Motor neuron (in vitro differentiated cells): ENCODE data around the gene MED13L. TPM values are rescaled to one million over a fixed set of nuclear protein-coding genes. Genes with fewer than 3 reads are reported as not detected.

ENCODE experiments used
- ATAC-seq, 8 experiments: fragments of 200-7000 bp; cut with Tn5 transposase; replicated peaks in 6 of 8; 2 replicates each; pipeline ENCODE4 v1.8.0; 2021; ENCODE audit warnings: mild to moderate bottlenecking in 8 of 8, moderate library complexity in 8 of 8
- H3K27ac ChIP-seq, 2 donors: fragments of 250-450 bp; sonication (Bioruptor Pico); 2 replicates each; pipeline ENCODE4 v1.9.0; 2021; ENCODE audit warnings: antibody characterized with exemption in 2 of 2, mild to moderate bottlenecking in 2 of 2, moderate library complexity in 1 of 2
- H3K4me1 ChIP-seq, 2 donors: fragments of 250-450 bp; sonication (Bioruptor Pico); replicated peaks in 1 of 2; 2 replicates each; pipeline ENCODE4 v1.6.1; 2021; ENCODE audit warnings: antibody characterized with exemption in 2 of 2, mild to moderate bottlenecking in 2 of 2, moderate library complexity in 1 of 2
- H3K4me3 ChIP-seq, 5 donors: fragments of 250-450 bp; sonication (Bioruptor Pico); 2 replicates each; pipeline ENCODE4 v1.9.0; 2021; ENCODE audit warnings: antibody characterized with exemption in 5 of 5, mild to moderate bottlenecking in 5 of 5, moderate library complexity in 4 of 5
- WGBS, 10 experiments: fragments of 450-650 bp; shearing (Covaris generic); methylation state at CpG; one replicate each; pipeline ENCODE4 v1.0.0; 2022; 5-methylcytosine and 5-hydroxymethylcytosine counted together
- in situ Hi-C, 9 experiments: fragments of 400-800 bp; cut with MboI; loops; one replicate each; pipeline ENCODE4 v1.15.0; 2021; ENCODE audit warnings: low sequenced_read_pairs in 9 of 9, low pct_unique_long_range_greater_than_20kb in 2 of 9; ENCODE audit not compliant: unreplicated experiment in 9 of 9
- total RNA-seq, 8 experiments: library from RNA; unstranded; fragments of 300-600 nt; gene quantifications; 2 replicates each; pipeline versions ENCODE4 v1.2.3 to v1.2.4, GENCODE V29; 2022

The MED13L gene
- total RNA-seq, 8 experiments from 2014 or later, result 40.5 to 90.5 (median 66.7) TPM

GRCh38 chr12:115947696-115948062 lies 329.8 kb downstream of the MED13L start:
- in situ Hi-C loops, result no loop called here

DNA sequence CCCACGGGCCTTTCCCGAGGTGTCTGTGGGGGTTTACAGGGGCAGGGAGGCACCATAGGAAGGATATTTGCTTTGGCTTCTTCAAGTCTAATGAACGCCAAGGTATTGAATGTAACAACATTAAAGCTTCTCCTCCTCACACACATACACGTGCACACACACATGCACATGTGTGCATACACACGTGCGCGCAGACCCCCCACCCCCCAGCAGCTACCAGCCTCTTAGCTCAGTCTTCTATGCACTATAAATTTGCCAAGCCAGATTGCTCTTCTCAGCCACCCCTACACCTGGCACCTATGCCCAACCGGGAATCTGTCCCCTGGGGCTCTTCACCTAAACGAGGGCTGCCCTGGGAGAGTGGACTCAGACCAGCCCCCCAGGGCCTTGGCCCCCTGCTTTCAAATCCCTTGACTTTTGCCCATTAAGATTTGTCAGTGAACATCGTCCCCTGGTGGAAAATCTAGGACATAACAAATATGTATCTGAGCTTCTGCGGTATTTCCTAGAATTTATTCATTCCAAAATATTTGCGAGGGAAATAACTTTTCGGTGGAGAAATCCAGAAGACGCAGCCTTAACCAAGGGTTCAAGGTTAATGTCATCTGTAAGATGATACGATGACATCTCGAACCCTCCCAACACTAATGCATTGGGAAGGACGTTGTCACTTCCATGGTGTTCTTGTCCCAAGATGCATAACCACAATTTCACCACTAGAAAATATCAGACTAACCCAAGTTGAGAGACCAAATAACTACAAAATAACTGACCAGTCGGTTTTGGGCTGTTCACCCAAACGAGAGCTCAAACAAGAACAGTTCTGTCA lies 330.4 kb downstream of the MED13L start:
- no peak for ATAC-seq
- Histone ChIP-seq H3K27ac (no peak overlapping the region), H3K4me3 (no peak overlapping the region), H3K4me1 (no peaks in the 10 kb centered on the region)
- 45 to 96% (median 85%) methylated on average over 5 to 13 of the region's 19 CpGs; no CpG with 5 or more reads in 2 of the 10 experiments for whole genome bisulfite sequencing, 10 experiments
- in situ Hi-C loops, result no loop called here

More at GRCh38 chr12:115947696-115948062, 329.8 kb downstream of the MED13L start:
- Histone ChIP-seq H3K4me1 (no peaks in the 10 kb centered on the region), H3K27ac (no peak overlapping the region), H3K4me3 (no peak overlapping the region)
- 17 to 87% (median 72%) methylated on average over 1 to 11 of the region's 12 CpGs; no CpG with 5 or more reads in 2 of the 10 experiments for WGBS, 10 experiments
- no peak for ATAC-seq

DNA sequence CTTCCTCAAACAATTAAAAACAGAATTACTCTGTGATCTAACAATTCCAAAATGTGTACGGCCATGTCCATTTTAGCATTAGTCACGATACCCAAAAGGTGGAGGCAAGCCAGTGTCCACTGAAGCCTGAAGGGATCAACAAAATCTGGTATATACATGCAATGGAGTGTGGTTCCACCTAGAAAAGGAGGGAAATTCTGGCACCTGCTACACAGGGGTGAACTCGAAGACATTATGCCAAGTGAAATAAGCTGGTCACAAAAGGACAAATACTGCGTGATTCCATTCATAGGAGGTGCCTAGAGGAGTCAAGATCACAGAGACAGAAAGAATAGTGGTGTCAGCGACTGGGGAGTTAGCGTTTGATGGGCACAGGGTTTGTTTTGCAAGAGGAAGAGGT lies 331.4 kb downstream of the MED13L start:
- H3K4me3 ChIP-seq, result no peak overlapping the region
- ATAC-seq, result no peak
- 0 to 96% (median 87%) methylated on average over 1 to 6 of the region's 6 CpGs; no CpG with 5 or more reads in 2 of the 10 experiments for WGBS, 10 experiments
- H3K27ac ChIP-seq, result no peak overlapping the region
- in situ Hi-C loops, result no loop called here
- no peaks in the 10 kb centered on the region for H3K4me1 ChIP-seq

DNA sequence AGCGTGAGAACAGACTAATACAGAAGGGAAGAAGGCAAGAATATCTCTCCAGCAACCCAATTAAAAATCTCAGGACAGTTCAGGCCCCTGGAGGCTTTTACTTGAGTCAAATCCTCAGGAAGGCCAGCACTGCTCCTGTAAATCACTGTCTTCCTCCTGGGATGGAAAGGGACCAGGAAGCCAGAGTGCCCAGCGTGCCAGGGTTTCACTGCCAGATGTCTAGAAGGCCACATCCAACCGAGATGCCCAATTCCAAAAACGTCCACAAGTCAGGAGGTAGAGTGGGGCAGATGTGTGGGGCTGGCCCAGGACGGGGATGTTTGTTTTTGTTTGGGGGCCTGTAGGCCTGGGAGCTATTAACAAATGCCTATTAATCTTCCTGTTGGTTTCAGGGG lies 332.0 kb downstream of the MED13L start:
- Histone ChIP-seq H3K4me3 (no peak overlapping the region), H3K4me1 (no peaks in the 10 kb centered on the region), H3K27ac (no peak overlapping the region)
- 40 to 100% (median 90%) methylated on average over 1 to 5 of the region's 5 CpGs; no CpG with 5 or more reads in 6 of the 10 experiments for WGBS, 10 experiments
- in situ Hi-C loops, result no loop called here
- ATAC-seq, result no peak

GRCh38 chr12:115944837-115945490 lies 332.5 kb downstream of the MED13L start:
- Histone ChIP-seq H3K4me1 (no peaks in the 10 kb centered on the region), H3K4me3 (no peak overlapping the region), H3K27ac (no peak overlapping the region)
- 40 to 93% (median 82%) methylated on average over 1 to 22 of the region's 24 CpGs for WGBS, 10 experiments
- ATAC-seq, result no peak
- in situ Hi-C loops, result no loop called here

- no peaks in the 10 kb centered on the region for H3K4me1 ChIP-seq
- H3K4me3 ChIP-seq, result no peak overlapping the region
- WGBS, 10 experiments, result 74 to 100% (median 96%) methylated on average over 1 to 8 of the region's 8 CpGs; no CpG with 5 or more reads in 2 of the 10 experiments
- H3K27ac ChIP-seq, result no peak overlapping the region
- in situ Hi-C loops, result no loop called here
- ATAC-seq, result no peak
These were observed 333.1 kb downstream of the MED13L start for GRCh38 chr12:115944392-115944742.

GRCh38 chr12:115943630-115944391 lies 333.7 kb downstream of the MED13L start:
- Histone ChIP-seq H3K27ac (no peak overlapping the region), H3K4me1 (no peaks in the 10 kb centered on the region), H3K4me3 (no peak overlapping the region)
- ATAC-seq, result no peak
- WGBS, 10 experiments, result 10 to 95% (median 71%) methylated on average over 1 to 10 of the region's 13 CpGs; no CpG with 5 or more reads in 2 of the 10 experiments
- in situ Hi-C loops, result no loop called here

DNA sequence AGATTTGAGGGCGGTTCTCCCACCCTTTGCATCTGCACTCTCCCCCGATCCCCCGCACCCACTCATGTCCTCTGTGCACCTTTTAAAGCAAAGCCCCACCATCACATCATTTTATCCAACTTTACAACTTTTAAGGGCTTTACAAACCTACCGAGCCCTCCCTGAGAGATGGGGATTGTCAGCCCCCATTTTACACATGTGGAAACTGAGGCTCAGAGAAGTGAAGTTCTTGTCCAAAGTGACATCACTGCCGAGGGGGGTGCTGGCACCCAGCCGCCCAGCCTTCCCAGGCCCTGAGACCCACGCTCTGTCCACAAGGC lies 334.2 kb downstream of the MED13L start:
- WGBS, 10 experiments, result 0 to 89% methylated on average over 1 to 4 of the region's 7 CpGs; no CpG with 5 or more reads in 8 of the 10 experiments
- no peak overlapping the region for H3K4me3 ChIP-seq
- in situ Hi-C loops, result no loop called here
- no peaks in the 10 kb centered on the region for H3K4me1 ChIP-seq
- H3K27ac ChIP-seq, result no peak overlapping the region
- no peak for ATAC-seq

DNA sequence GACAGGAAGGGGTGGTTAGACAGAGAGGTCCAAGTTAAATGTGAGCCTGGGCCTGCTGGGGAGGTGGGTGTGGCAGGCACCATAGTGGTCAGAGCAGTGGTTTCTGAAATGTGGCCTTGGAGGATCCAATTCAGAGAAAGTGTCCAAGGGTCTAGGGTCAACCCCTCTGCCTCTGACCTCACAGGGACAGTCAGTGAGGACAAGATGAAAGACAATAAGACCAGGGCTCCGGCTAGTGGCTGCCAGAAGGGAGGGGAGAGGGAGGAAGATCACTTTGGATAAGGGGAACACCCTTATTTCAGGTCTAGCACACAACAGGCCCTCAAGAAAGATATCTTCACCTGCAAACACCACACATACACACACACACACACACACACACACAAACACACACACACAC lies 335.1 kb downstream of the MED13L start:
- Histone ChIP-seq H3K4me3 (no peak overlapping the region), H3K27ac (no peak overlapping the region), H3K4me1 (no peaks in the 10 kb centered on the region)
- 33 to 100% (median 71%) methylated on average over 1 of the region's 1 CpG; no CpG with 5 or more reads in 7 of the 10 experiments for WGBS, 10 experiments
- in situ Hi-C loops, result no loop called here
- no peak for ATAC-seq

DNA sequence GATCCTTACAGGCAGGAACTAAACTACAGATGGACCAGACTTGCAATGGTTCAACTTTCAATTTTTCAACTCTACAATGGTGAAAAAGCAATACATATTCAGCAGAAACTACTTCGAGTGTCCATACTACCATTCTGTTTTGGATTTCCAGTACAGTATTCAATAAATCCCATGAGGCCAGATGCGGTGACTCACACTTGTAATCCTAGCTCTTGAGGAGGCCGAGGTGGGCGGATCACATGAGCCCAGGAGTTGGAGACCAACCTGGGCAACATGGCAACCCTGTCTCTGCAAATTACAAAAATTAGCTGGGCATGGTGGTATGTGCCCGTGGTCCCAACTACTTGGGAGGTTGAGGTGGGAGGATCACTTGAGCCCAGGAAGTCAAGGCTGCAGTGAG lies 336.1 kb downstream of the MED13L start:
- in situ Hi-C loops, result no loop called here
- 40 to 92% (median 67%) methylated on average over 1 to 5 of the region's 5 CpGs; no CpG with 5 or more reads in 3 of the 10 experiments for WGBS, 10 experiments
- Histone ChIP-seq H3K27ac (no peak overlapping the region), H3K4me3 (no peak overlapping the region), H3K4me1 (no peaks in the 10 kb centered on the region)
- ATAC-seq, result peak in 2 of 8 experiments; percentile 61 to 72

- Histone ChIP-seq H3K4me3 (no peak overlapping the region), H3K4me1 (no peaks in the 10 kb centered on the region), H3K27ac (no peak overlapping the region)
- in situ Hi-C loops, result no loop called here
- 14 to 100% (median 43%) methylated on average over 1 of the region's 1 CpG for WGBS, 10 experiments
- no peak for ATAC-seq
These were observed 338.6 kb downstream of the MED13L start for GRCh38 chr12:115938794-115939377.

GRCh38 chr12:115936997-115937916 lies 340.2 kb downstream of the MED13L start:
- no peak for ATAC-seq
- WGBS, 10 experiments, result 21 to 91% (median 75%) methylated on average over 1 to 8 of the region's 8 CpGs; no CpG with 5 or more reads in 1 of the 10 experiments
- in situ Hi-C loops, result no loop called here
- H3K4me3 ChIP-seq, result no peak overlapping the region
- H3K4me1 ChIP-seq, result no peaks in the 10 kb centered on the region
- H3K27ac ChIP-seq, result no peak overlapping the region
